Urinary bladder (tissue), 4 donors: ENCODE measurements around the gene ATP12A. TPM values are rescaled to one million over a fixed set of nuclear protein-coding genes. Genes with fewer than 3 reads are reported as not detected.

Source experiments
- DNase-seq: peaks from one replicate; pipeline ENCODE4 v3.0.0-alpha.2; 2015; ENCODE audit errors: extremely low spot score
- H3K27ac ChIP-seq: one replicate; pipeline ENCODE4 v1.5.1; 2013; ENCODE audit warnings: low read depth, mild to moderate bottlenecking, moderate library complexity
- H3K36me3 ChIP-seq: one replicate; pipeline ENCODE4 v1.6.1; 2013; ENCODE audit warnings: mild to moderate bottlenecking, moderate library complexity; ENCODE audit not compliant: insufficient read depth
- H3K4me1 ChIP-seq: one replicate; pipeline ENCODE4 v1.6.1; 2013; ENCODE audit warnings: mild to moderate bottlenecking, moderate library complexity; ENCODE audit not compliant: insufficient read depth
- H3K4me3 ChIP-seq: one replicate; pipeline ENCODE4 v1.5.1; 2013; ENCODE audit warnings: low read depth, low read length
- WGBS: extraction: QIAGEN DNeasy Blood & Tissue Kit; methylation state at CpG from one replicate; pipeline ENCODE4 v1.1.7; 2013; 5-methylcytosine and 5-hydroxymethylcytosine counted together
- polyA plus RNA-seq: library from polyadenylated mRNA; stranded (reverse); fragments of 200-250 nt; gene quantifications from one replicate; pipeline ENCODE4 v1.2.3, GENCODE V29; 2013
- total RNA-seq: library from RNA; depleted of rRNA; stranded (reverse); fragments of >200 nt; gene quantifications from one replicate; pipeline ENCODE4 v1.2.3, GENCODE V29; 2014
- donor health status: healthy with polysubstance abuse.
- donor health status: healthy.

Gene ATP12A
- total and polyA plus RNA-seq, 2 donors: 0.42 TPM; not detected in 1

GRCh38 chr13:24651718-24652345 lies 28.4 kb upstream of the ATP12A start:
- no peak for DNase-seq
- WGBS: 95% methylated on average over 7 of the region's 7 CpGs
- Histone ChIP-seq H3K4me1 (no peaks in the 10 kb centered on the region), H3K36me3 (no peaks in the 10 kb centered on the region), H3K4me3 (no peak overlapping the region), H3K27ac (no peak overlapping the region)

GRCh38 chr13:24652359-24652758 lies 27.8 kb upstream of the ATP12A start:
- 91% methylated on average over 3 of the region's 3 CpGs for WGBS
- Histone ChIP-seq H3K27ac (no peak overlapping the region), H3K4me3 (no peak overlapping the region), H3K4me1 (no peaks in the 10 kb centered on the region), H3K36me3 (no peaks in the 10 kb centered on the region)
- DNase-seq: no peak

GRCh38 chr13:24654741-24655140 lies 25.5 kb upstream of the ATP12A start:
- Histone ChIP-seq H3K4me3 (no peak overlapping the region), H3K36me3 (no peaks in the 10 kb centered on the region), H3K4me1 (no peaks in the 10 kb centered on the region), H3K27ac (no peak overlapping the region)
- 56% methylated on average over 7 of the region's 7 CpGs for WGBS
- DNase-seq: no peak

- no peak for DNase-seq
- H3K27ac ChIP-seq: no peak overlapping the region
- WGBS: 69% methylated on average over 3 of the region's 3 CpGs
- H3K36me3 ChIP-seq: no peaks in the 10 kb centered on the region
- H3K4me1 ChIP-seq: no peaks in the 10 kb centered on the region
- no peak overlapping the region for H3K4me3 ChIP-seq
Observed at GRCh38 chr13:24659239-24659638, 21.0 kb upstream of the ATP12A start.

- 20% methylated on average over 4 of the region's 4 CpGs for WGBS
- no peak for DNase-seq
- H3K27ac ChIP-seq: no peak overlapping the region
Observed at GRCh38 chr13:24660023-24660741, 20.0 kb upstream of the ATP12A start.

GRCh38 chr13:24661713-24662112 lies 18.5 kb upstream of the ATP12A start:
- H3K36me3 ChIP-seq: no peaks in the 10 kb centered on the region
- H3K27ac ChIP-seq: no peak overlapping the region
- no peaks in the 10 kb centered on the region for H3K4me1 ChIP-seq
- 89% methylated on average over 5 of the region's 5 CpGs for WGBS
- no peak overlapping the region for H3K4me3 ChIP-seq
- DNase-seq: no peak

More at GRCh38 chr13:24660023-24660741, 20.0 kb upstream of the ATP12A start:
- Histone ChIP-seq H3K36me3 (no peaks in the 10 kb centered on the region), H3K4me1 (no peaks in the 10 kb centered on the region), H3K4me3 (no peak overlapping the region)

GRCh38 chr13:24662195-24663088 lies 17.8 kb upstream of the ATP12A start:
- Histone ChIP-seq H3K4me1 (no peaks in the 10 kb centered on the region), H3K27ac (no peak overlapping the region), H3K36me3 (no peaks in the 10 kb centered on the region), H3K4me3 (no peak overlapping the region)
- WGBS: 89% methylated on average over 2 of the region's 2 CpGs
- DNase-seq: no peak

GRCh38 chr13:24663089-24663395 lies 17.2 kb upstream of the ATP12A start:
- H3K27ac ChIP-seq: no peak overlapping the region
- WGBS: 93% methylated on average over 4 of the region's 4 CpGs

GRCh38 chr13:24663586-24663985 lies 16.6 kb upstream of the ATP12A start:
- WGBS: 79% methylated on average over 1 of the region's 1 CpG
- no peak overlapping the region for H3K4me3 ChIP-seq
- no peak overlapping the region for H3K27ac ChIP-seq

More at GRCh38 chr13:24663089-24663395, 17.2 kb upstream of the ATP12A start:
- Histone ChIP-seq H3K4me3 (no peak overlapping the region), H3K4me1 (no peaks in the 10 kb centered on the region), H3K36me3 (no peaks in the 10 kb centered on the region)
- no peak for DNase-seq

GRCh38 chr13:24664726-24665409 lies 15.3 kb upstream of the ATP12A start:
- WGBS: 92% methylated on average over 5 of the region's 5 CpGs
- Histone ChIP-seq H3K4me1 (no peaks in the 10 kb centered on the region), H3K36me3 (no peaks in the 10 kb centered on the region), H3K27ac (no peak overlapping the region), H3K4me3 (no peak overlapping the region)
- no peak for DNase-seq

More at GRCh38 chr13:24663586-24663985, 16.6 kb upstream of the ATP12A start:
- Histone ChIP-seq H3K36me3 (no peaks in the 10 kb centered on the region), H3K4me1 (no peaks in the 10 kb centered on the region)
- DNase-seq: no peak

- DNase-seq: no peak
- Histone ChIP-seq H3K4me3 (no peak overlapping the region), H3K27ac (no peak overlapping the region), H3K4me1 (no peaks in the 10 kb centered on the region), H3K36me3 (no peaks in the 10 kb centered on the region)
- WGBS: 81% methylated on average over 4 of the region's 4 CpGs
Observed at GRCh38 chr13:24668511-24668910, 11.7 kb upstream of the ATP12A start.

GRCh38 chr13:24668955-24669582 lies 11.1 kb upstream of the ATP12A start:
- no peak for DNase-seq
- Histone ChIP-seq H3K36me3 (no peaks in the 10 kb centered on the region), H3K27ac (no peak overlapping the region), H3K4me3 (no peak overlapping the region), H3K4me1 (no peaks in the 10 kb centered on the region)
- WGBS: 81% methylated on average over 5 of the region's 5 CpGs

- no peaks in the 10 kb centered on the region for H3K4me1 ChIP-seq
- H3K27ac ChIP-seq: no peak overlapping the region
- no peak for DNase-seq
- WGBS: 79% methylated on average over 7 of the region's 7 CpGs
- no peaks in the 10 kb centered on the region for H3K36me3 ChIP-seq
- no peak overlapping the region for H3K4me3 ChIP-seq
Observed at GRCh38 chr13:24670174-24670573, 10.0 kb upstream of the ATP12A start.
